ENCODE measurements around the gene GRM8. TPM values are rescaled to one million over a fixed set of nuclear protein-coding genes. Genes with fewer than 3 reads are reported as not detected.

Gene GRM8
- total RNA-seq, 1 experiment from 2014 or later: 1.8 TPM

DNA sequence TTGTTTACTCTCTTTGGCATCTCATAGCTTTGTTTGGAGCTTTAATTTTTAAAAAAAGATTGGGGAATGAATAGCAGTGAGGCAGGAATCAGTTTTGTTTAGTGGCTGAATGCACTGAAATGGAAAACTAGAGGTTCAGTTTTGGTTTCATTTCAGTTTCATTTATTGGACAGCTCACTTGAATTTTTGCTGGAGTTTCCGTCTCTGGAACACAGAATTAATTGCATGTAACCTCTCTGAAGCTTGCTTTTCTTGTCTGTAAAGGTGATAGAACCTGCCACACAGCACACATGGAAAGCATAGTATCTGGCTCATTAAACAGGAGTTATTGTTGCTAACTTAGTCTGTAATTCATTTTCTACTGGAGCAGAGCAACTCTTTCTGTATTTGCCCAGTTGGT is 7.1 kb downstream of the GRM8 start:
- DNase-seq: no peak
- Histone ChIP-seq H2BK20ac (ENCODE audit: low read depth, low read length, poor library complexity, severe bottlenecking) (no peak overlapping the region), H4K91ac (ENCODE audit: insufficient read length, low read depth, low read length) (no peak overlapping the region), H2AFZ (ENCODE audit: low read length) (no peak overlapping the region), H3K9me3 (ENCODE audit: control insufficient read depth, low read depth, low read length) (no peaks in the 10 kb centered on the region), H2BK15ac (ENCODE audit: low read depth, low read length) (no peak overlapping the region), H3K27ac (ENCODE audit: insufficient read length, low read depth, low read length) (no peak overlapping the region), H3K4me2 (ENCODE audit: insufficient read depth, insufficient read length, low read length) (no peak overlapping the region), H3K4ac (ENCODE audit: low read depth, low read length) (no peak overlapping the region), H3K79me1 (ENCODE audit: insufficient read depth, low read depth, low read length, poor library complexity, severe bottlenecking) (no peaks in the 10 kb centered on the region), H3T11ph (ENCODE audit: low read length) (no peak overlapping the region), H2AK5ac (ENCODE audit: insufficient read length, low read length) (no peak overlapping the region), H3K18ac (ENCODE audit: insufficient read length, low read depth, low read length) (no peak overlapping the region), H2BK12ac (ENCODE audit: insufficient read length, low read depth, low read length) (no peak overlapping the region), H3K27me3 (ENCODE audit: insufficient read depth, low read length) (peaks cover 23% of the 10 kb centered on the region), H3K23me2 (ENCODE audit: insufficient read length, low read depth, low read length, poor library complexity, severe bottlenecking) (no peaks in the 10 kb centered on the region), H2BK5ac (ENCODE audit: insufficient read length, low read length) (no peak overlapping the region), H3K79me2 (ENCODE audit: insufficient read depth, low read length) (no peaks in the 10 kb centered on the region), H3K23ac (ENCODE audit: insufficient read length, low read depth, low read length) (no peak overlapping the region), H3K9ac (ENCODE audit: extremely low read depth, insufficient read length, low read length) (no peak overlapping the region), H4K20me1 (ENCODE audit: control insufficient read depth, insufficient read depth, insufficient read length) (no peaks in the 10 kb centered on the region), H4K8ac (replicated peaks; ENCODE audit: insufficient read length, low read depth, low read length) (no peak overlapping the region), H3K14ac (ENCODE audit: insufficient read depth, low read length) (no peak overlapping the region), H3K4me1 (ENCODE audit: insufficient read depth, low read length) (no peaks in the 10 kb centered on the region), H4K5ac (ENCODE audit: insufficient read length, low read depth, low read length) (no peak overlapping the region), H2BK120ac (ENCODE audit: low read depth, low read length, poor library complexity, severe bottlenecking) (no peak overlapping the region), H3K56ac (ENCODE audit: insufficient read length, low read depth, low read length) (no peak overlapping the region)
- TF ChIP-seq, protein P1, sequence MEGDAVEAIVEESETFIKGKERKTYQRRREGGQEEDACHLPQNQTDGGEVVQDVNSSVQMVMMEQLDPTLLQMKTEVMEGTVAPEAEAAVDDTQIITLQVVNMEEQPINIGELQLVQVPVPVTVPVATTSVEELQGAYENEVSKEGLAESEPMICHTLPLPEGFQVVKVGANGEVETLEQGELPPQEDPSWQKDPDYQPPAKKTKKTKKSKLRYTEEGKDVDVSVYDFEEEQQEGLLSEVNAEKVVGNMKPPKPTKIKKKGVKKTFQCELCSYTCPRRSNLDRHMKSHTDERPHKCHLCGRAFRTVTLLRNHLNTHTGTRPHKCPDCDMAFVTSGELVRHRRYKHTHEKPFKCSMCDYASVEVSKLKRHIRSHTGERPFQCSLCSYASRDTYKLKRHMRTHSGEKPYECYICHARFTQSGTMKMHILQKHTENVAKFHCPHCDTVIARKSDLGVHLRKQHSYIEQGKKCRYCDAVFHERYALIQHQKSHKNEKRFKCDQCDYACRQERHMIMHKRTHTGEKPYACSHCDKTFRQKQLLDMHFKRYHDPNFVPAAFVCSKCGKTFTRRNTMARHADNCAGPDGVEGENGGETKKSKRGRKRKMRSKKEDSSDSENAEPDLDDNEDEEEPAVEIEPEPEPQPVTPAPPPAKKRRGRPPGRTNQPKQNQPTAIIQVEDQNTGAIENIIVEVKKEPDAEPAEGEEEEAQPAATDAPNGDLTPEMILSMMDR (conservative IDR thresholded peaks at IDR 0.05): no peak
- peaks cover 0 to under 1% of the 10 kb centered on the region in 2 experiments; a peak in 1 of 4 replicates for H3K4me1 Mint-ChIP-seq
- no CpG with 5 or more reads among the region's 1 CpG for WGBS (ENCODE audit: extremely low coverage, insufficient read length, low lambda C conversion rate)
- peaks cover 94% of the 10 kb centered on the region for H3K27me3 Mint-ChIP-seq (ENCODE audit: low read depth)
- no peaks in the 10 kb centered on the region for H3K36me3 Mint-ChIP-seq (ENCODE audit: insufficient read depth in 1 of 3, low read depth in 3 of 3)
- no peak overlapping the region for H3K27ac Mint-ChIP-seq
- H3K4me3 Mint-ChIP-seq: no peak overlapping the region
- H3K9me3 Mint-ChIP-seq: no peaks in the 10 kb centered on the region

Measured in H9 (cell line).